ENCODE measurements around the gene MPRIP.
"Not testable (repeated sequence)": the region's sequence is repeated elsewhere in the genome, so short reads cannot be mapped to it uniquely, and the experiment has no call there.

The MPRIP gene

GRCh38 chr17:17134051-17134956, 92.0 kb downstream of the MPRIP start:
- no peak for DNase-seq (ENCODE audit: low read depth)
- no peak overlapping the region for H3K4me3 ChIP-seq (ENCODE audit: low read depth, low read length)
- TF ChIP-seq CTCF (conservative IDR thresholded peaks at IDR 0.05; ENCODE audit: low read depth, low read length), result no peak

- no peak for TF ChIP-seq CTCF (conservative IDR thresholded peaks at IDR 0.05; ENCODE audit: low read depth, low read length)
- DNase-seq (ENCODE audit: low read depth), result no peak
Observed at GRCh38 chr17:17134957-17135333, 92.7 kb downstream of the MPRIP start.

GRCh38 chr17:17136221-17136620, 94.0 kb downstream of the MPRIP start:
- not testable (repeated sequence) for DNase-seq (ENCODE audit: low read depth); H3K4me3 ChIP-seq (ENCODE audit: low read depth, low read length)

More at GRCh38 chr17:17134957-17135333, 92.7 kb downstream of the MPRIP start:
- no peak overlapping the region for H3K4me3 ChIP-seq (ENCODE audit: low read depth, low read length)

- DNase-seq (ENCODE audit: low read depth), result no peak
- no peak overlapping the region for H3K4me3 ChIP-seq (ENCODE audit: low read depth, low read length)
- TF ChIP-seq CTCF (conservative IDR thresholded peaks at IDR 0.05; ENCODE audit: low read depth, low read length), result no peak
Observed at GRCh38 chr17:17137731-17138585, 95.7 kb downstream of the MPRIP start.

- H3K4me3 ChIP-seq (ENCODE audit: low read depth, low read length), result no peak overlapping the region
- no peak for DNase-seq (ENCODE audit: low read depth)
- no peak for TF ChIP-seq CTCF (conservative IDR thresholded peaks at IDR 0.05; ENCODE audit: low read depth, low read length)
Observed at GRCh38 chr17:17139972-17140589, 97.8 kb downstream of the MPRIP start.

- TF ChIP-seq CTCF (conservative IDR thresholded peaks at IDR 0.05; ENCODE audit: low read depth, low read length), result peak; percentile 28
- DNase-seq (ENCODE audit: low read depth), result peak; percentile 68
- H3K4me3 ChIP-seq (ENCODE audit: low read depth, low read length), result no peak overlapping the region
Observed at GRCh38 chr17:17140590-17140980, 98.3 kb downstream of the MPRIP start.

GRCh38 chr17:17141279-17141678, 99.0 kb downstream of the MPRIP start:
- no peak for TF ChIP-seq CTCF (conservative IDR thresholded peaks at IDR 0.05; ENCODE audit: low read depth, low read length)
- no peak overlapping the region for H3K4me3 ChIP-seq (ENCODE audit: low read depth, low read length)
- no peak for DNase-seq (ENCODE audit: low read depth)

Measured in choroid plexus epithelial cell (primary cell).